ENCODE data around the gene SUPT6H. TPM values are rescaled to one million over a fixed set of nuclear protein-coding genes. Genes with fewer than 3 reads are reported as not detected.

SUPT6H gene
- total and polyA plus RNA-seq, 9 of the 15 experiments (the other 6 are each of a cell fraction or from before 2014, with no cell fraction given): 1.7 to 77.7 (median 49.2) TPM

DNA sequence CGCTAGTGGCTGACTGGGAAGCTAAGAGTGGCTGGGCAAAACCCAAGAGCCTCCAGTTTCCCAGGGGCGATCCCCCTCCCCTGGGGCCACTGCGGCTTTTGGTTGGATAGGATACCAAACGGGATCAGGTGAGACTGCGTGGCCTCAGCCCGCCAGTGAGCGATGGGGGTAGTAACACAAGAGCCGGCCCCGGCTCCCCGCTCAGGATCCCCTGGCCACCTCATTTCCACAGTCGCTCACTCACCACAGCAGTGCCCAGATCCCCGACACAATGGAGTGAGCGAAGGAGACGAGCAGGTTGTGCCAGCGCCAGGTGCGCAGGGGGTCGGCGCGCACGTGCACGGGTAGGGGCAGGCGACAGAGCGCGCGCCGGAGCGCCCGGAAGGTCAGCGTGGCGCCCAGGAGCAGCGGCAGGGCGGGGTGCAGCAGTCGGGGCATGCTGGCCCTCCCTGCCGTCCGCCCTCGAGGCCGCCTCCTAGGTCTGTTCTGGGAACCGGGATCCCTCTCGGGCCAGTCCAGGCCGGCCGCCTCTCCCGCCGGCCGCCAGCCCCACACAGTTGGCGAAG, 63.7 kb downstream of the SUPT6H start (continued):
- TF ChIP-seq ETV6 (IDR thresholded peaks at IDR 0.05; ENCODE audit: borderline replicate concordance in 1 of 2, low read depth in 2 of 2, low read length in 1 of 2): no peak
- TF ChIP-seq ETV6 (CRISPR knock-in tag; IDR thresholded peaks at IDR 0.05; ENCODE audit: borderline replicate concordance): no peak; the same call in 1 of the 2 replicates
- TF ChIP-seq BRD4 (IDR thresholded peaks at IDR 0.05): no peak; the same call in 1 of the 2 replicates
- TF ChIP-seq TAF9B (IDR thresholded peaks at IDR 0.05; ENCODE audit: partially characterized antibody): no peak
- peak; percentile 89 for TF ChIP-seq RBFOX2 (IDR thresholded peaks at IDR 0.05; ENCODE audit: low read depth, low read length)
- TF ChIP-seq CREM (IDR thresholded peaks at IDR 0.05; ENCODE audit: low read depth): peak; percentile 60
- no peak for TF ChIP-seq POLR2H (tag; IDR thresholded peaks at IDR 0.05; ENCODE audit: low read depth)
- no peak; the same call in 1 of the 2 replicates for TF ChIP-seq PTBP1 (IDR thresholded peaks at IDR 0.05; ENCODE audit: low read depth, low read length)
- no peak for TF ChIP-seq FOXO4 (CRISPR knock-in tag; IDR thresholded peaks at IDR 0.05)
- TF ChIP-seq, protein P1, sequence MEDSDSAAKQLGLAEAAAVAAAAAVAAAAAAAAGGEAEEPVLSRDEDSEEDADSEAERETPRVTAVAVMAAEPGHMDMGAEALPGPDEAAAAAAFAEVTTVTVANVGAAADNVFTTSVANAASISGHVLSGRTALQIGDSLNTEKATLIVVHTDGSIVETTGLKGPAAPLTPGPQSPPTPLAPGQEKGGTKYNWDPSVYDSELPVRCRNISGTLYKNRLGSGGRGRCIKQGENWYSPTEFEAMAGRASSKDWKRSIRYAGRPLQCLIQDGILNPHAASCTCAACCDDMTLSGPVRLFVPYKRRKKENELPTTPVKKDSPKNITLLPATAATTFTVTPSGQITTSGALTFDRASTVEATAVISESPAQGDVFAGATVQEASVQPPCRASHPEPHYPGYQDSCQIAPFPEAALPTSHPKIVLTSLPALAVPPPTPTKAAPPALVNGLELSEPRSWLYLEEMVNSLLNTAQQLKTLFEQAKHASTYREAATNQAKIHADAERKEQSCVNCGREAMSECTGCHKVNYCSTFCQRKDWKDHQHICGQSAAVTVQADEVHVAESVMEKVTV (CRISPR knock-in tag; IDR thresholded peaks at IDR 0.05): no peak
- TF ChIP-seq NFATC3 (IDR thresholded peaks at IDR 0.05): no peak
- TF ChIP-seq CHCHD3 (CRISPR knock-in tag; IDR thresholded peaks at IDR 0.05): no peak
- TF ChIP-seq KAT7 (CRISPR knock-in tag; IDR thresholded peaks at IDR 0.05; ENCODE audit: borderline replicate concordance): 0 out of 2 replicates have a peak, but pooled peaks have one; percentile 19
- no peak for TF ChIP-seq ZNF384 (IDR thresholded peaks at IDR 0.05; ENCODE audit: low read depth, low read length)
- TF ChIP-seq, protein P2, sequence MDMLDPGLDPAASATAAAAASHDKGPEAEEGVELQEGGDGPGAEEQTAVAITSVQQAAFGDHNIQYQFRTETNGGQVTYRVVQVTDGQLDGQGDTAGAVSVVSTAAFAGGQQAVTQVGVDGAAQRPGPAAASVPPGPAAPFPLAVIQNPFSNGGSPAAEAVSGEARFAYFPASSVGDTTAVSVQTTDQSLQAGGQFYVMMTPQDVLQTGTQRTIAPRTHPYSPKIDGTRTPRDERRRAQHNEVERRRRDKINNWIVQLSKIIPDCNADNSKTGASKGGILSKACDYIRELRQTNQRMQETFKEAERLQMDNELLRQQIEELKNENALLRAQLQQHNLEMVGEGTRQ (CRISPR knock-in tag; IDR thresholded peaks at IDR 0.05): no peak
- no peak for TF ChIP-seq ARID3A (IDR thresholded peaks at IDR 0.05; ENCODE audit: borderline replicate concordance, low read depth, low read length)
- TF ChIP-seq NUFIP1 (IDR thresholded peaks at IDR 0.05; ENCODE audit: partially characterized antibody): no peak
- no peak for TF ChIP-seq NCOR1 (IDR thresholded peaks at IDR 0.05)
- peak in 1 of 2 experiments; percentile 81; a peak in 1 of 4 replicates for TF ChIP-seq MLX (CRISPR knock-in tag; conservative IDR thresholded peaks at IDR 0.05)
- TF ChIP-seq ZNF174 (CRISPR knock-in tag; IDR thresholded peaks at IDR 0.05): no peak
- no peak for TF ChIP-seq SIX5 (IDR thresholded peaks at IDR 0.05; ENCODE audit: borderline replicate concordance in 1 of 2, insufficient read depth in 1 of 2, low read depth in 1 of 2, low read length in 2 of 2)
- no peak for TF ChIP-seq POLR3G (IDR thresholded peaks at IDR 0.05; ENCODE audit: extremely low read depth, insufficient read length, insufficient replicate concordance)
- no peak for TF ChIP-seq ZNF717 (CRISPR knock-in tag; IDR thresholded peaks at IDR 0.05)
- TF ChIP-seq ARID1B (IDR thresholded peaks at IDR 0.05): no peak

All from K562 (cell line).